Ishikawa (cell line): ENCODE data around the gene NEAT1.

Source experiments
- CEBPB ChIP-seq: IDR thresholded peaks from 2 replicates; pipeline ENCODE4 v1.6.1; 2012
- CREB1 ChIP-seq: IDR thresholded peaks from 2 replicates; pipeline ENCODE4 v1.6.1; 2012; ENCODE audit warnings: low read depth
- EGR1 ChIP-seq: IDR thresholded peaks from 2 replicates; pipeline ENCODE4 v1.6.1; 2012
- EP300 ChIP-seq: IDR thresholded peaks from 2 replicates; pipeline ENCODE4 v1.6.1; 2012; ENCODE audit warnings: borderline replicate concordance
- FOXM1 ChIP-seq: IDR thresholded peaks from 2 replicates; pipeline ENCODE4 v1.6.1; 2012; ENCODE audit warnings: low read depth, borderline replicate concordance
- MAX ChIP-seq: IDR thresholded peaks from 2 replicates; pipeline ENCODE4 v1.6.1; 2012
- NFIC ChIP-seq: IDR thresholded peaks from 2 replicates; pipeline ENCODE4 v1.6.1; 2012
- RAD21 ChIP-seq: IDR thresholded peaks from 2 replicates; pipeline ENCODE4 v1.6.1; 2012; ENCODE audit warnings: low read depth
- REST ChIP-seq: IDR thresholded peaks from 2 replicates; pipeline ENCODE4 v1.6.1; 2012; ENCODE audit warnings: low read depth, mild to moderate bottlenecking
- TAF1 ChIP-seq: IDR thresholded peaks from 2 replicates; pipeline ENCODE4 v1.6.1; 2012; ENCODE audit warnings: low read depth, mild to moderate bottlenecking
- TCF12 ChIP-seq: IDR thresholded peaks from 2 replicates; pipeline ENCODE4 v1.6.1; 2012; ENCODE audit warnings: low read depth
- TEAD4 ChIP-seq: IDR thresholded peaks from 2 replicates; pipeline ENCODE4 v1.6.1; 2012
- USF1 ChIP-seq: IDR thresholded peaks from 2 replicates; pipeline ENCODE4 v1.6.1; 2012
- YY1 ChIP-seq: IDR thresholded peaks from 2 replicates; pipeline ENCODE4 v1.6.1; 2012; ENCODE audit warnings: low read depth
- ZBTB7A ChIP-seq: IDR thresholded peaks from 2 replicates; pipeline ENCODE4 v1.6.1; 2012; ENCODE audit warnings: low read depth

The NEAT1 gene

GRCh38 chr11:65392899-65393298 lies 29.7 kb upstream of the NEAT1 start:
- TF ChIP-seq EP300 (no peak), TCF12 (no peak), MAX (no peak), USF1 (no peak), EGR1 (no peak), ZBTB7A (no peak), TEAD4 (no peak), CEBPB (no peak), REST (no peak), TAF1 (no peak), FOXM1 (no peak), YY1 (no peak), RAD21 (no peak), CREB1 (no peak), NFIC (no peak)

GRCh38 chr11:65393513-65394079 lies 29.0 kb upstream of the NEAT1 start:
- TF ChIP-seq EP300 (no peak), NFIC (no peak), TEAD4 (no peak), TAF1 (no peak), REST (no peak), MAX (no peak), ZBTB7A (no peak), YY1 (no peak), TCF12 (no peak), EGR1 (no peak), CEBPB (no peak), CREB1 (no peak), FOXM1 (no peak), USF1 (no peak), RAD21 (no peak)

GRCh38 chr11:65394125-65394536 lies 28.5 kb upstream of the NEAT1 start:
- TF ChIP-seq YY1 = no peak
- no peak for TF ChIP-seq ZBTB7A
- TF ChIP-seq EGR1 = no peak
- TF ChIP-seq EP300 = no peak
- TF ChIP-seq NFIC = no peak
- no peak for TF ChIP-seq CREB1
- no peak for TF ChIP-seq CEBPB
- TF ChIP-seq MAX = no peak
- TF ChIP-seq TEAD4 = no peak
- no peak for TF ChIP-seq USF1

- TF ChIP-seq YY1 (no peak), FOXM1 (no peak), USF1 (no peak), RAD21 (no peak), MAX (no peak), CREB1 (no peak), CEBPB (no peak), REST (no peak), TCF12 (no peak), ZBTB7A (no peak), NFIC (no peak), TAF1 (no peak), EGR1 (no peak), TEAD4 (no peak), EP300 (no peak)
Measured at GRCh38 chr11:65395961-65396530, 26.6 kb upstream of the NEAT1 start.
